Kasumi-1 (cell line): ENCODE data around the gene ANO2.
"Not testable (repeated sequence)": the region's sequence is repeated elsewhere in the genome, so short reads cannot be mapped to it uniquely, and the experiment has no call there.

ENCODE experiments used
- DNase-seq, 2 experiments: peaks; one replicate each; lab custom pipeline; 2025; lab: John Stamatoyannopoulos, UW

Gene ANO2

GRCh38 chr12:5537026-5537615 lies 407.9 kb downstream of the ANO2 start:
- not testable (repeated sequence) for DNase-seq

DNA sequence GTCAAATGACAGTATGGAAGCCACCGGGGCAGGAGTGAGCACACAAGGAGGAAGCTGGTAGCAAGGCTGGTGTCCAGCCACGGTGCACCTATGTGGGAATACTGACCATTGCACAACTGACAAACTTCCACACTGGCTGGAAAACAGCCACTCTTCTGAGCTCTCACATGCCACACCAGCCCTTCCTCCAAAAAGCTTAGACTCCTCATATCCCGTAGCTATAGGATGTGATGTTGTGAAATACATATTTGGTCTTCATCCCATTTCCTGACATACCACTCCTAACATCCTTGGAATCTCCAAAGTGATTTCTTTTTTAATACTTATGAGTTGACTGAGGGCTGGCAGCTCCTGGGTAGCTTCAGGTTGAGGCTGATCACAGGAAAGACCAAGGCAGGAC lies 409.5 kb downstream of the ANO2 start:
- no peak for DNase-seq

- no peak for DNase-seq
These were observed 410.4 kb downstream of the ANO2 start for GRCh38 chr12:5534426-5535199.

DNA sequence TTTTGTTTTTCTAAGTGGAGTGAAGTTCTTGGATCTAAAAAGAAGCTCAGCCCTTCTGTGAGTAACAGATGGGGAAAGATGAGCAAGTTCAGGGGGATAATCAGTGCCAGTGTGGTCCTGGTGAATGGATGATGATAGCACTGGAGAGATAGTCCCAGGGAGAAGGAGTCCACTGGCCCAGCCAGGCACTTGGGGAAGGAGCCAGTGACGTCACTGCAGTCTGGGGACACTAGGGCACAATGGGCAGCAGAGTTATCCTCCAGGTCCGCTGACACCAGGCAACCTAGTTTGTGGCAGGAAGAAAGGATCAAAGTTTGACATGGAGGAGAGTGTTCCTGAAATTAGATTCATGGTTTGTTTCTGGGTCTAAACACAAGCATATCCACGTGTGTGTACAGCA lies 411.7 kb downstream of the ANO2 start:
- no peak for DNase-seq

DNA sequence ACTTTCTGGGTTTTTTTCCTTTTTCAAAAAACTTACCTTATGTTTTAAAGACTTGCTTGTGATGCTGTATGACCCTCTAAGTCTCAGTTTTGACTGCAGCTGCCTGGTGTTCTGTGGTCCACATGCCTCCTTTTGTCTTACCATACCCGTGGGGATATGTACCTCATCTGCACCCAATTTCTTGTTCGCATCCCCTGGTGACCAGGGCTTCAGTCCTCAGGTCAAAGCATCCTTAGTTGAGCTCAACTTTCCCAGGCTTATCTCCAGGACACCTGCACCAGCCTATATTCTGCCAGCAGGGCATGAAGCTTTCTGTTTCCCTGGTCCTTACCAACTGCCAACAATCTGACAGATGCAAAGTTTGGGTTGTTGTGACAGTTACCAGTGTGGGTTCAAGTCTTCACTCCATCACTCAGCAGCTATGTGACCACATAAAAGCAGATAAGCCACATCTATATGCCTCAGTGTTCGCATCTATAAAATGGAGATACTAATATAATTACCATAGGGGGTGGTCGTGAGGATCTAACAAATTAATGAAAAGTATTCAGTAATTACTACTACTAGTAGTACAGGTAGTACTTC lies 419.2 kb downstream of the ANO2 start:
- no peak for DNase-seq

- no peak for DNase-seq
These were observed 420.2 kb downstream of the ANO2 start for GRCh38 chr12:5524769-5525436.

- no peak for DNase-seq
These were observed 420.8 kb downstream of the ANO2 start for GRCh38 chr12:5524116-5524768.

DNA sequence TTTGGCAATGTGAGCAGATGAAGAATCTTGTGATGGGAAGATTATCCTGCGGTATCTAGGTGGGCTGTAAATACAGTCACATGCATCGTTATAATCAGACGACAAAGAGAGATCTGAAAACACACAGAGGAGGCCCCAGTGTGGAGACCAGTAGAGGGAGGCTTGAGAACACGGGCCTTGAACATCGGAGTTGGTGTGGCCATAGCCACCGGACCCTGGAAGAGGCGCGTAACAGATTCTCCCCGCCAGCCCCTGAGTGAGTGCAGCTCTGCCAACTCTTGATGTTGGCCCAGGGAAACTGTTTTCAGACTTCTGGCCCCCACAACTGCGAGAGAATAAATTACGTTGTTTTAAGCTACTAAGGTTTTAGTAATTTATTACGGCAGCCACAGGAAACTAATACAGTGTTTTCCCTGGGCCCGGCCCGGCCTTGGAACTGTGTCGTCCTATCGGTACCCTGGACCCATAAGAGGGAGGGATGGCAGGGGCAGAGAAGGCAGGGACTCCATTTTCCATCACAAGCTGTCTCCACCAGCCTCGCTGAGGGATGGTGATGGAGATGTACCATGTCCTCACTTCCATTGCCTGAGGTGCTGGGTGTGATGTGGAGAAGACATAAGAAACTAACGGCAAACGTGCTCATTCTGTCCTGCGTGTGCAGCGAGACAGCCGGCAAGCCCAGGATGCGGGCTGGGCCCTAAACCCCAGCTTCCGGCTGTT lies 421.5 kb downstream of the ANO2 start:
- no peak for DNase-seq

DNA sequence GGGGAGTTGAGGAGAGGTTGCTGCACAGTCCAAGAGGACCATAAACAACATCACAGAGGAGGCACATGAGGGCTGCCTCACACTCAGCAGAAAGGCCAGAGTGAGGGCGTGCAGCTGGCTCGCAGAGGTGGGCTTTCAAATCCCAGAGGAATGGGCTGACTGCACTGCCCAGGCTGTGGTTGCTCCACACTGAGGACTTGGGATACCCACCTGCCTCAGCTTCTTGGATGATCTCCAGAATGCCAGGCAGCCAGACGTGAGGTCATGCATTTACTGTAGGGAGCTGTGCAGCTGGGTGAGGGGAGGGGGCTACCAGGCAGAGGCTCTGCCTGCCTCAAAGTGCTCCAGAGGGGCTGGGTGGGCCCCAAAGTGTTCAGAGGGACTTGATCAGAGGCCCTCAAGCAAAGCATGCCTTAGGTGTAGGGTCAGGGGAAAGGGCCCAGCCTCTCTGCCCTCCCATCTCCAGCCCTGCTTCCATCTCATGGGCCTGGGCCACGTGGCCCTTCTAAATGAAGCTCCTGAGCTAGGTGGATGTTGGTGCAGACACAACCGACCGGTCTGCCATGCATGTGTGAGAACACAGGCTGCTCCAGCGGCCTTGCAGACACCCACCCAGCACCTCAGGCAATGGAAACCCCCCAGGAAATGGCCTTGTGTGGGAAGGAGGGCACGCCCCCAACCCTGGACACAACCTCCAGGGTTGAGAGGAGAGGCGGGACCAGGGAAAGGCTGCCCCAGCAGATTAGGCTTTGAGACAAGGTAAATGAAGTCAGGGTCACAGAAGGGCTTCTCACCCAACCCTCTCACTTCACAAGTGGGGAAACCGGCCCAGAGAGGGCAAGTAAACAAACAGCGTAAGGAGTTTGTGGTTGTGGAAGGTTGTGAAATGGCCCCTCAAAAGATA lies 422.4 kb downstream of the ANO2 start:
- DNase-seq, result no peak

GRCh38 chr12:5521456-5522325 lies 423.4 kb downstream of the ANO2 start:
- no peak for DNase-seq

- DNase-seq, result no peak
These were observed 424.2 kb downstream of the ANO2 start for GRCh38 chr12:5520831-5521230.

DNA sequence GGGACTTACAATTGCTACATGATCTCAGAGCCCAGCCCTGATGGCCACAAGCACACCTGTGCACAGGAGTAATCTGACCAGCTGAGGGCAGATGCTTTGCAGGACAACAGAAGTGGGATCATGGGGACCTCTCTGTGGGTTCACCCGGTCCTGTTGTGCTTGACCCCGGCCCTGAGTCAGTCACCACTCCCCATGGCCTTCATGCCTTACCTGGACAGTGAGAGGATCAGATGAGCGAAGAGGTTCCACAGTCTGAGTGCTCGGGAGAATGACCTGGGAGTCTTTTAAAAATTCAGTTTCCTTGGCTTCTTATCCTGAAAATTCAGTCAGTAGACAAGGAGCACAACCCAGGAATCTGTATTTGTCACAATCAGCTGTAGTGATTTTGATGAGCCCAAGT lies 425.0 kb downstream of the ANO2 start:
- no peak for DNase-seq

DNA sequence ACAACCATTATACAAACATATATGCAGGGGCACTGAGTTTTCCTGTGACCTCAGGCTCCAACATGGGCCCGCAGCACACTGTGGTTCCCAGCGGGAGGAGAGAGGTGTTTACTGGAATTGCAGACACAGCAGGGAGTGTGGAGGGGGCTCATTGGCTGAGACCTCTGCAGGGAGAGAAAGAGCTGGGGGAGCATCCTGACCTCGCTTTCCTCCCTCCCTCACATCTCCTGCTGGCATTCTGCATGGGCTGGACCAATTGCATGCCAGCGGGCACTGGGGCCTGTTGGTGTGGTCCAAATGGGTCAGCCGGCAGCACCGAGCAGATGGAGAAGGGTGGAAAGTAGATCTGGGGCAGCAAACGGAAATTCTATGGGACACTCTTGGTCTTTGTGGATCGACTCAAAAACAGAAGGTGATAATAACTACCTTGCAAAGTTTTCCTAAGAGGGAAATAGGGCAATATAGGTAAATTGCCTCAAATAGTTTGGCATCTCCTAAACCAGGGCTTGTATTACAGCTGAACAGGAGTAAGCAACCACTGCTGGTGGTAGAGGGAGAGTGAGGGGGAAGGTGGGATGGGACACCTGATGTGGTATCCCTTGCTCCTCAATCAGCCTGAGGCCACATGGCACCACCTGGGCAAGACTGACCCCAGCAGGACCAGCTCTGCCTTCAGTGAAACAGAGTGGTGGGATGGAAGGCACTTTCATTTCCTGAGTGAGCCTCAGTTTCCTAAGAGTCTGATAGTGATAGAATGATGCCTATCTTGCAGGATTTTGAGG lies 426.3 kb downstream of the ANO2 start:
- no peak for DNase-seq

DNA sequence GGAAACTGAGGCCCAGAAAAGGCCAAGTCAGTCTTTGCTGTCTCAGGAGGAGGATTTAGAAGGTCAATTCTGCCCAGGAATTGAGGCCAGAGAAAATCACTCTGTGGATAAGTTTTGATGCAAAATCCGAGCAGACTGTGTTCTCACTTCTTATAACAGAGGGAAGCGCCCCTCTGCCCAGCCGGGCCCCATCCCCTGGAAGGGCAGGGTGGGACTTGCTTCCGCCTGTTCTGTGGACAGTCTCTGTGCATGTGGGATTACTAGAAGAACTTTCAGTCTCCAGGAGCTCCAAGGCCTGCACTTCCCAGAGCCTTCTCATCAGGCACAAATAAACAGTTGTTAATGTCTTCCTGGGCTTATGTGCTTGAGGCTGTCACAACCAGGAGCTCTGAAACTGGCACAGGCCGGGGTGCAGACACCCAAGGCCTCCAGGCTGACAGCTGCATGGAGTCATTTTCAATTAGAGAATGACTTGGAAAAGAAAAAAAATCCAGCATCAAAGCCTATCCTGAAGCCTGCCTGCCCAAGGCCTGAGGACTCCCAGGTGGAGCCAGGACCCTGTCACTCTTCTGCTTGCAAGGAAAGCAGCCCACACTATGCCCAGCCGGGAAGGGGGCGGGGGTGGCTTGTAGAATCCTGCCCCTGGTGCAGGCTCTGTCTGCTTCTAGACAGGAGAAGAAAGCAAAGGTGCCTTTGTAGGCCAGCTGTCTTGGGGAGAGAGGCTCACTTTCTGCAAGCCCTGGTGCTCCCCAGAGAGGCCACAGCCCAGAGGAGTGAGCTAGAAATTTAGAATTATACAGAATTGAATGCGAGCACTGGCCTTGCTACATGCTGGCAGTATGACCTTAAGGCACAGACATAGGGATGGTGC lies 428.5 kb downstream of the ANO2 start:
- no peak for DNase-seq

GRCh38 chr12:5515458-5515857 lies 429.6 kb downstream of the ANO2 start:
- no peak for DNase-seq

DNA sequence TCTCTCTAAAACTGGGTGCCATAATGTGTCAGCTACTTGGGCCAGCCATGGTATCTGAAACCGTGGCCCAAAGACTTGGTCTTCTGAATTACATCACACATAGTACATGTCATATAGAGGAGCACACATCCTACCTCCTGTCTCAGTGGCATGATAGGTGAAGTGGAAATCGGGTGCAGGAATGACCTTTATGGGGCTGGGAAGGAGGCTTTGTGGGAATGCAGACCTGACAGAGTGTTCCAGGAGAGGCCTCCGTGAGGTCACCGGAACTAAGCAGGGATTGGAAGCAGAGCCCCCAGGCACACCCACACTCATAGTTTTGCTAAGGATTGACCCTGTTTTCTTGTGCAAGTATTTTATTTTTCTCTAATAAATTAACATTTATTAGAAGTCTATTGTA lies 430.5 kb downstream of the ANO2 start:
- DNase-seq, result no peak

- DNase-seq, result no peak
These were observed 431.0 kb downstream of the ANO2 start for GRCh38 chr12:5514016-5514415.

DNA sequence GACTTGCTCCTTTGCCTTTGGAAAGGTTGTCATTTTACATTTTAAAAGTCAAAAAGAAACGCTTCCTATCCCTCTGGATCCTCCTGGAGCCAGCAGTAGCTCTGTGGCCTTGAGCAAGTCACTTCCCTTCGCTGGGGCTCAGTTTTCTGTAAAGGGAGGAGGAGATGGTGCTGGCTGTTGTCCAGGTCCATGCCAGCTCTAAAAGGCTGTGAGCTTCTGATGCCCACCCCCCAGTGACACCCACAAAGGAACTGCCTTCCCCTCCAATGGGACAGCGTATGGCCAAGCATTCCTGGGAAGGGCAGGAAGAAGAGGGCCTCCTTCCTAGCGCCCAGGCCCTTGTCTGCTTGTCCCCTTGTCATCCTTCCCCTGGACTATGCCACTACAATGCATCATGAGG lies 431.7 kb downstream of the ANO2 start:
- no peak for DNase-seq
